IPS-18c (cell line): Measurements from ENCODE around the gene HCFC1.
"Not testable (repeated sequence)": the region's sequence is repeated elsewhere in the genome, so short reads cannot be mapped to it uniquely, and the experiment has no call there.

Experiments
- H3K4me3 ChIP-seq: 2 replicates; pipeline ENCODE4 v1.7.0; 2013; ENCODE audit warnings: low read depth, mild to moderate bottlenecking, low read length, moderate library complexity; ENCODE audit not compliant: insufficient read depth
- H3K9me3 ChIP-seq: one replicate; pipeline ENCODE4 v1.6.1; 2013; ENCODE audit warnings: mild to moderate bottlenecking, low read length, moderate library complexity; ENCODE audit not compliant: control insufficient read depth, insufficient read depth

The HCFC1 gene

DNA sequence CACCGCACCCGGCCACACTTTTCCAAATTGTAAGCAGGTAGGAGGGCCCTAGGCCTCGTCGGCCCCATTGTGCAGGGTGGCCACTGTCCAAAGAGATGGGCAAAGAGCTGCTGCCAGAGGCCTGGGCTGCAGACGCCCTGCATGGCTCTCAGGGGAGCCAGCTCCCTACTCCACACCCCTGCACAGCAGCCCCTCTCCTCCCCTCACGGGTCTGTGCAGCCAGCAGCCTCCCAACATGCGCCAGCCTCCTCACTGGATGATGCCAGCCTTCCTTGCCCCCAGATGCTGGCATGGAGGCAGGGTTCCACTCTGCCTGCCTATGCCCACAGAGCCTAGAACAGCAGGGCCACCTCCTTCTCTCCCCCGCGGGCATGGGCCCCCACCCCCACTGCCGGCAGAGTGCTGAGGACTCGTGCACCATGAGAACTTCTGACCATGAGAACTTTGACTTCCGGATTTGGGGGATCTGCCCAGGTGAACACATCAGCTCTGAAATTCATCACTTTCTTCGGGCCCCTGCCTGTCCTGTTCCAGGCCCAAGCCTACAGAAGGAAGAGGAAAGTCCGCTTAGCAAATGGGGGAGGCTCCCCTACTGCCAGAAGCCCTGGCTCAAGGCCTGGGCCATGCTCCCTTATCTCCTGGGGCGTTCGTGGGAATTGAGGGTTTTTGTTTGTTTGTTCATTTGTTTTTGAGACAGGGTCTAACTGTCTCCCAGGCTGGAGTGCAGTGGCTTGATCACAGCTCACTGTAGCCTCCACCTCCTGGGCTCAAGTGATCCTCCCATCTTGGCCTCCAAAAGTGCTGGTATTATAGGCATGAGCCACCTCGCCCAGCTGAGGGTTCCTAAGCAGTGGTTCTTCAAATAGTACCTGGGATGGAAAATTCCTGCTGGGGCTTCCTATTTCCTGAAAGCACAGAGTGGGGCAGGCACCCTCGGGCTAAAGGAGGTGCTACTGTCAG is 40.0 kb upstream of the HCFC1 start:
- H3K9me3 ChIP-seq = peaks cover 17% of the 10 kb centered on the region
- no peak overlapping the region for H3K4me3 ChIP-seq

DNA sequence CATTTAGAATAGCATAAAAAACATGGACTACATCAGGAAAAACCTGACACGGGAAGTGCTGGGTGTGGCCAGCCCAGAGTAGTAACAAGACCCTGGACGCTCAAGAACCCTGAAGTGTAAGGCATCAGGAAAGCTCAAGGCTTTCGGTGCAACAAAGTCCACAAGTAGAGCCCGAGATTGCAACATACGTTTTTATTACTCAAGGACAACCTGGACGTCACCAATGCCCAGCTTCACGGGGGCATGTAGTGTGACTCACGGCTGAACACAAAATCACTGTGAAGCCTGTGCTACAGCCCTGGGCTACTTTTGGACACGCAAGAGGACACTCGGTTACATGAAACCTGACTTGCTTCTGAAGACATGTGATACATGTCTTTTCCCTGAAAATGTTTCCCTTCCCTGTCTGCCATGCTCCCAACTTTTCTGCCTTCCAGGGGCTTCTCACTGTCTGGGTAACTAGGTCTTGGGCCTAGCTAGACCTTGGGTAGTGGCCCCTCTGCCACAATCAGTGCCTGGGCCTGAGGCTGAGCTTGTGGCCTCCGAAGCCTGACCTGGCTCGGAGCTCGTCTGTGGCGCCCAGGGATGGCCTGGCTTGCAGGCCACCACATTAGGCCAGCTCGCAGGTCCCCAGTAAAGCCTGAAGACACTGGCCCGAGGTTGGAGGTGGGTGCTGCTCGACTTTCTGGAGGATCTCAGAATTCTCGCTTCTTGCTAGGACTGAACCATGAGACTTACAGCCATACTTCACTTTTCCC is 38.9 kb upstream of the HCFC1 start:
- H3K9me3 ChIP-seq = peaks cover 14% of the 10 kb centered on the region

DNA sequence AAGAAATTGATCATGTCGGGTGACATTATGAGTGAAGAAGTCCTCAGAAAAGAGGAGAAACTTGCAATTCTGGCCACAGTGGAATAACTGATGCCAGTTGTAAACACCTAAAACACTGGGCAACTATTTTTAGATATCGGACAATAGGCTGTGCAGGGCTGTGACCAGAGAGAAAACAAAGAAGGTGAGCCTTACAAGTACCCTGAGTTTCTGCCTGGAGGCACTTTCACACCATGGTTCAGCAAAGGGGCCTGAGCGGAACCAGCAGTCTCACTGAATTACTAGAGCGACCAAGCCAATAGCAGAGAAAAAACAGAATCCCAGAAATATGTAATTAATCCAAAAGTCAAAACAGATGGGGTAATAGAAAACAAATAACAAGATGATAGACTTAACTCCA is 36.9 kb upstream of the HCFC1 start:
- Histone ChIP-seq H3K4me3 (no peak overlapping the region), H3K9me3 (peaks cover 19% of the 10 kb centered on the region)

More for the DNA sequence above, 38.9 kb upstream of the HCFC1 start:
- no peak overlapping the region for H3K4me3 ChIP-seq

DNA sequence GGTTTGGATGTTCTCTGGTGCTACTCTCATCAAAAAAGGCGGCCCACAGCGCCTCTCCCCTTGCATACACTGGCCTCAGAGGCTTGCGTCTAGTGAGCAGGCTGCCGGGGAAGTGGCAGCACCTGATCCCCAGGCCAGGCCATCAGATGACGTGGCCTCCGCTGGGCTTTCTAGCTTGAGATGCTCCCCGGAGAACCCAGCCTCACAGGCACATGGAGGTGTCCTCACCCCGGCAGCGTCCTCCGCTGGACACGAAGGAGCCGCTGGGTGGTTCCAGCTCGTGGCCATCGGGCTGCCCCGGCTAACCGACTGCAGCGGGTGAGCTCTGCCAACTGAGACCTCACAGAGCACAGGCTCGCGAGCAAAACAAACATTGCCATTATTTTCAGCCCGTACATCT is 35.3 kb upstream of the HCFC1 start:
- no peak overlapping the region for H3K4me3 ChIP-seq
- peaks cover 17% of the 10 kb centered on the region for H3K9me3 ChIP-seq

DNA sequence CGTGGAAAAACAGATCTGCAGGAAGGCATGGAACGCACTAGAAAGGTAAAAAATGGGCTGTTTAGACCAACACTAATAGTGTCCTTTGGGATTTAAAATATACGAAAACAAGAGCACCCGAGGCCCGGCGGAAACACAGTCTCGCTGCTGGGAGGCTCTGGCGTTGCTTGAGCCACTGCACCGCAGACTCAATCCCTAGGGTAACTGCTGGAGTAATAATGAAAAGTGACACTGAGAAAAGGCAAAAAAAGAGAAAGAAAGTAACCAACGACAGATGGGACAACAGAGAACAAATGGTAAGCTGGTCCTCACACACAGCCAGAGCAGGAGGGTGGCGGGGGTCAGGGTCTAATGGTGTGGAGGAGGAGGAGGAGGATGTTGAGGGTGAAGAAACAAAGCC is 32.7 kb upstream of the HCFC1 start:
- peaks cover 18% of the 10 kb centered on the region for H3K9me3 ChIP-seq
- no peak overlapping the region for H3K4me3 ChIP-seq

DNA sequence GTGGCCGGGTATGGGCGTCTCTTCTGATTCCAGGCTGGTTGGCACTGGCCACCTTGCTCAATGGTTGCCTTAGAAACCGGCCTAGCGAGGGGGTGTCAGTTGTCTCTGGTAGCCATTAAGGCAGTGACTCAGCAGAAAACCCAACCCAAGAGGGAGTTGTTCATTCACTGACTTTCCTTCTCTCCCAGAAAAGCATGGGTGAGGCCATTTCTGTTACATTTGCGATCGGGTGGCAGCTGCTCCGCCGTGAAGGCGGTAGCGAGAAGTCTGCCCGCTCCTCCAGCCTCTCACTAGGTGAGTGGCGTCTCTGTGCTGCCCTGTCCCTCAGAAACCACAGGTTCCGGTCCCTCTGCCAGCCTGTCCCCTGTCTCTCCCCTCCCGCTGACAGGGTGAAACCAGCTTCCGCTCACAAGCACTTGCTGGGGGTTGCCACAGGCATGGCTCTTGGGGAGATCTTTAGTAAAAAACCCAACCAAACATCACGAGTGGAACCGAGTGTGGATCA is 30.6 kb upstream of the HCFC1 start:
- Histone ChIP-seq H3K9me3 (peaks cover 20% of the 10 kb centered on the region), H3K4me3 (no peak overlapping the region; the same call in 1 of the 2 replicates)

DNA sequence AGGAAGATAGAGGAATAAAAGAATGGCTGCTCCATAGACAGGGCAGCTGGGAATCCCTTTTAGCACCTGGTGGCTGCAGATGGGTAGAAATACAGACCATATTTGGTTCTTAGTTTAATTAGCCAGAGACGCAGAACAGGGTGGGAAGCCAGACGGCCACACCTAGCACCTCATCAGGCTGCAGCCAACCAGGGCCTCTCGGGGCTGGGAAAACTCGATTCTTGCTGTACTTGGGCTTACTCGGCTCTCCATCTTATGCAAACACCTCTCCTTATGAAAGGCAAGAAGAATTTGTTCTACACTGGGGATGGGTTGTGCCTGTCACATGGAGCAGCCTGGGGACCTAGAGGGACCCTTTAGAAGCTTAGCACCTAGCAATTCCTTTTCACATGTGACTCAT is 28.4 kb upstream of the HCFC1 start:
- no peak overlapping the region for H3K4me3 ChIP-seq
- H3K9me3 ChIP-seq = peaks cover 20% of the 10 kb centered on the region

DNA sequence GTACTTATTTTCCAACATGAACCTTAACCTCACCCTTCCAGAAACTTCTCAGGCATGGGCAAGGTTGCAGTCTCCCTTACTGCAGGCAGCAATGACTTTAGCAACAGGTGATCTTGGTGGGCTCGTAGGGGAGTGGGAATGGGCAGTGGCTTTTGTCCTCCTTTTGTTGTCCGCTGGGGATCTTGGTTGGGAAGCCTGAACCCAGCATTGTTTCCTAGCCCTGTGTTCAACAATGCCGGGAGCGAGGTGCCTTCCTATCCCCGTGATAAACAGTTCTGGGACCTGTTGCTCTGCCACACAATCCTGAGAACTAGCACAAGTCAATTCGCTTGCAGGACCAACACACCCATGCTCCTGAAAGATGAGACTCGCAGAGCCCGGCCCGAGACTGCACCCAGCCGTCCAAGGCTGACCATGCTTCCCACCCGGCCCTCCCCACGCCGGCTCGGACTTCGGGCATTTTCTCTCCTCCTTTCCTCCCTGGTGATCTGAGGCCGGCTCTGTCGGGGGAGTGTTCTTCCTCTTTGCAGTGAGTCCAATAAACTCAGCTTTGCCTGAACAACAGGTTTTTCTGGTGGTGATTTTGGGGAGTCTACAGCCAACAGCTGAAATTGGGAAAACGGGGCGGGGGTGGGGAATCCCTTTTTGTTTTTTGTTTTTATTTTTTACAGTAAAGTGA is 27.9 kb upstream of the HCFC1 start:
- peaks cover 21% of the 10 kb centered on the region for H3K9me3 ChIP-seq
- H3K4me3 ChIP-seq = no peak overlapping the region

DNA sequence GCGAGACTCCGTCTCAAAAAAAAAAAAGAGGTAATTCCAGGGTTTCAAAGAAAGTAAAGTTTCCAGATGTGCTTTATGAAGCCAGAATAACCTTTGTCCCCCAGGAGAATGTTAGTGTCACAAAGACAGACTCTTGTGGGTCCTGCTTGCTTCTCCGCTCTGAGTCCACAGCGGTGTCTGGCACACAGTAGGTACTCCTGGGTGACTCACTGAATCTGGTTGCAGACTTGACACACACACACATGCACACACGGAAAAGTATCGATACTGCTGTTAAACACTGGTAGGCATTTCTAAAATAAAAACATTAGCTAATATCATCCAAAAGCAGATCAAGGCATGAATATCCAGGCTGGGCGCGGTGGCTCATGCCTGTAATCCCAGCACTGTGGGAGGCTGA is 23.9 kb upstream of the HCFC1 start:
- peaks cover 11% of the 10 kb centered on the region for H3K9me3 ChIP-seq
- no peak overlapping the region for H3K4me3 ChIP-seq

DNA sequence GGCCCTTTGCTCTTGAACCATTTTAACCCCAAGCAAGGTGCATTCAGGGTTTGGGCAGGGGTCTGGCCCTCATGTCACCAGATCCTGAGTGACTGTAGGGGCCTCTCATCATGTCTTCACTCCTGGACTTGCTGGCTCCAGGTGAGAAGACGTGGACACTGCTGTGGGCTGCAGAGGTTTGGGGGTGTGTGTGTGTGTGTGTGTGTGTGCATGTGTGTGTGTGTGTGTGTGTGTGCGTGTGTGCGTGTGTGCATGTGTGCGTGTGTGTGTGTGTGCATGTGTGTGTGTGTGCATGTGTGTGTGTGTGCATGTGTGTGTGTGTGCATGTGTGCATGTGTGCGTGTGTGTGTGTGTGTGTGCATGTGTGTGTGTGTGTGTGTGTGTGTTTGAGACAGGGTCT is 22.8 kb upstream of the HCFC1 start:
- peaks cover 11% of the 10 kb centered on the region for H3K9me3 ChIP-seq

DNA sequence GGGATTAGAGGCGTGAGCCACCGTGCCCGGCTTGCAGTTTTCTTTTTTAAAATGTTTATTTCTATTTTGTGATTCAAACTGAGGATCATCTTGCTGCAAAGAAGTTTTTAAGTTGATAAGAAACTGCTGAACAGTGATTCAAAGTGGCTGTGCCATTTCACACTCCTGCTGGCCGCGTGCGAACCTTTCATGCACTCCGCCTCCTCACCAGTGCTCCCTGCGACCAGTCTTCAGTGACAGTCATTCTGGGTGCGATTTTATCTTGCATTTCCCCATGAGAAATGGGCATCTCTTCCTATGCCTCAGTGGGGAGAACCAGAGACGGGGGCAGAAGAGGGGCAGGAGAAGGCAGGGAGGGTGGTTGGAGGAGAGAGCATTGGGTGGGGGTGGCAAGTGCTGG is 22.4 kb upstream of the HCFC1 start:
- Histone ChIP-seq H3K4me3 (no peak overlapping the region), H3K9me3 (peaks cover 11% of the 10 kb centered on the region)

More for the DNA sequence above, 22.8 kb upstream of the HCFC1 start:
- H3K4me3 ChIP-seq = not testable (repeated sequence)

DNA sequence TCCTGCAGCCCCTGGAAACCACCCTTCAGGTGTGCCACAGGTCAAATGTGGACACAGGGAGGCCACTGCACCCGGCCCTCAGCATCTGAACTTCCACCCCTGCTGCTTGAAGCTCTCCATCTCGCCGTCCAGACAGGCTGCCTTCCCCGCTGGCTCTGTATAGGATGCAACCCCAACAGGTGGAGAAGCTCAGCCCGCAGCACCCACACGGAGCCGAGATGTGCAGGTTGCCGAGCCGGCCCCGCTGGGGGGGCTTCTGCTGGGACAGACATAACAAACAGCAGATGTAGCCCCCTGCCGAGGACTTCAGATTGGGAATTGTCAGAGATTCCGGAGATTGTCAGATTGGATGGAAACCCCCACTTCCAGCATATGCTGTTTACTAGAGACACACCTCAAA is 21.5 kb upstream of the HCFC1 start:
- Histone ChIP-seq H3K4me3 (no peak overlapping the region), H3K9me3 (peaks cover 11% of the 10 kb centered on the region)

DNA sequence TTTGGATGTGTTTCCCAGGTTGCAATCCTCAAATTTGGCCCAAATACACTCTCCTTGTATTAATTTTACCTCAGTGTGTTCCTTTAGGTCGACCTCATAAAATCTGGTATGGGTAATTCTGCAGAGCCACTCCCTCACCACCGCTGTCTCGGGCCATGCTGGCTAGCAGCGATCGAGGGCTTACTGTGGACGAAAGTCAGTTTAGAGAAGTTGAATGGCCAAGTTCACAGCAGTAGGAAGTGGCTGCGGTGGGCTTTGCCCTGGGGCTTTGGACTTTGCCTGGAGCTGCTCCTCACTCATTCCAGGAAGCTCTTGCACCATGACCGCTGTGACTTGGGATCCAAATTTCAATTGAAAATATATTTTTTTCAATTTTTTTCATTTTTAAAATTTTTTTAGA is 20.6 kb upstream of the HCFC1 start:
- Histone ChIP-seq H3K9me3 (peaks cover 9% of the 10 kb centered on the region), H3K4me3 (no peak overlapping the region)

DNA sequence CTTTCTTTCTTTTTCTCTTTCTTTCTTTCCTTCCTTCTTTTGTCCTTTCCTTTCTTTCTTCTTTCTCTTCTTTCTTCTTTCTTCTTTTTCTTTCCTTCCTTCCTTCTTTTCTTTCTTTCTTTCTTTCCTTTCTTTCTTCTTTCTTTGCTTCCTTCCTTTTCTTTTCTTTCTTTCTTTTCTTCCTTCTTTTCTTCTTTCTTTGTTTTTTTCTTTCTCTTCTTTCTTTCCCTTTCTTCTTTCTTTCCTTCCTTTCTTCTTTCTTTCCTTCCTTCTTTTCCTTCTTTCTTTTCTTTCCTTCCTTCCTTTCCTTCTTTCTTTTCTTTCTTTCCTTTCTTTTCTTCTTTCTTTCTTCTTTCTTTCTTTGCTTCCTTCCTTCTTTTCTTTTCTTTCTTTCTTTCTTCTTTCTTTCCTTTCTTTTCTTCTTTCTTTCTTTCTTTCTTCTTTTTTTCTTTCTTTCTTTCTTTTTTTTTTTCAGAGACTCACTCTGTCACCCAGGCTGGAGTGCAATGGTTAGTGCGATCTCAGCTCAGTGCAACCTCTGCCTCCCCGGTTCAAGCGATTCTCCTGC is 19.5 kb upstream of the HCFC1 start:
- peaks cover 8% of the 10 kb centered on the region for H3K9me3 ChIP-seq
- H3K4me3 ChIP-seq = no peak overlapping the region

DNA sequence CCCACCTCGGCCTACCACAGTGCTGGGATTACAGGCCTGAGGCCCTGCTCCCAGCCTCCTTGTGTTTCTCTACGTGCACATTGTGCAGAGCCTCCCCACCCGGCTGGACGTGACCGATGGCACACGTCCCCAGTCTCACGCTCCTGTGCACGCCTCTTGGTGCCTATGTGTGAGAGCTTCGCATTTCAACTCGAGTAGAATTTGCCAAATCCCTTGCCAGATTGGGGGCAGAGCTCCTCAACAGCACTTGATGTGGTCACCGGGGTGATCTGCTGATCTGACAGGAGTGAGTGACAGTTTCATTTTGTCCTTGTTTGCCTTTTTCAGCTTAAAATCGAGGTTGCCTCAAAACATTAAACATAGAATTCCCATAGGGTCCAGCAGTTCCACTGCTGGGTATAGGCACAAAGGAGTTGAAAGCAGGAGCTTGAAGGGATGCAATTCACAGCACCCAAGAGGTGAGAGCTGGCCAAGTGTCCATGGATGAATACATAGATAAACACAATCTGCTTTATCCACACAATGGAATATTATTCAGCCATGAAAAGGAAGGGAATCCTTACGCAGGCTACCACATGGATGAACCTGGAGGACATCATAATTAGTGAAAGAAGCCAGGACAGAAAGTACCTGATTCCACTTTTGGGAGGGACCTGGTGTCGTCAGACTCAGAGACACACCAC is 18.5 kb upstream of the HCFC1 start:
- peaks cover 5% of the 10 kb centered on the region for H3K9me3 ChIP-seq
- no peak overlapping the region for H3K4me3 ChIP-seq

DNA sequence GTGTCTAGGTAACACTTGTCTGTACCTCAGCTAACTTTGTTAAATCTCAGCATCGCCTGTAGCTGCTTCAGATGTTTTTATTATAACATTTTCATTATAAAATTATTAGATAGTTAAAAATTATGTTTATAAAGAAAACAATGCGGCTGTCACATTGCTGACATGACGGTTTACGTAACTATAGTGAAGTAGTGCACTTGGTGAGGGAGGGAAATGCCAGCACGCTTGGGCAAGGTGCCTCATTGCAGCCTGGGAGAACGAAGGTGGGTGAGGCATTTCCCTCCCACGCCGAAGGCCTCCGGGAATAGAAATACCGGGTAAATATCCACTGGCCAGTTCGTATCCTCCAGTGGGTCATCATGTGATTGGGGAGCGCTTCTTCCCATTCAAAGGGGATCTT is 16.9 kb upstream of the HCFC1 start:
- H3K4me3 ChIP-seq = no peak overlapping the region
- H3K9me3 ChIP-seq = peaks cover 3% of the 10 kb centered on the region
